H9 (cell line): Measurements from ENCODE around the gene RNLS. TPM values are rescaled to one million over a fixed set of nuclear protein-coding genes. Genes with fewer than 3 reads are reported as not detected.

Experiments used
- DNase-seq: peaks from one replicate; pipeline ENCODE4 v3.0.0-alpha.2; 2017
- H2AFZ ChIP-seq: one replicate; pipeline ENCODE4 v1.6.1; 2013; ENCODE audit warnings: mild to moderate bottlenecking, low read length, control low read depth, moderate library complexity
- H2AK5ac ChIP-seq: 2 replicates; pipeline ENCODE4 v1.6.1; 2013; ENCODE audit warnings: low read length, control low read depth, mixed read lengths; ENCODE audit not compliant: insufficient read length
- H2BK120ac ChIP-seq: one replicate; pipeline ENCODE4 v1.6.1; 2013; ENCODE audit warnings: low read depth, mild to moderate bottlenecking, low read length, control low read depth, inconsistent platforms; ENCODE audit not compliant: poor library complexity, severe bottlenecking
- H2BK12ac ChIP-seq: 2 replicates; pipeline ENCODE4 v1.6.1; 2013; ENCODE audit warnings: low read length, control low read depth, mixed read lengths, low read depth; ENCODE audit not compliant: insufficient read length
- H2BK15ac ChIP-seq: 2 replicates; pipeline ENCODE4 v1.6.1; 2013; ENCODE audit warnings: low read depth, low read length, control low read depth
- H2BK20ac ChIP-seq: one replicate; pipeline ENCODE4 v1.6.1; 2013; ENCODE audit warnings: low read depth, mild to moderate bottlenecking, low read length, control low read depth, inconsistent platforms; ENCODE audit not compliant: poor library complexity, severe bottlenecking
- H2BK5ac ChIP-seq: 2 replicates; pipeline ENCODE4 v1.6.1; 2013; ENCODE audit warnings: low read length, control low read depth, mixed read lengths; ENCODE audit not compliant: insufficient read length
- H3K14ac ChIP-seq: 2 replicates; pipeline ENCODE4 v1.6.1; 2013; ENCODE audit warnings: low read length, control low read depth; ENCODE audit not compliant: insufficient read depth
- H3K18ac ChIP-seq: 2 replicates; pipeline ENCODE4 v1.6.1; 2013; ENCODE audit warnings: low read depth, mild to moderate bottlenecking, mixed read lengths, low read length, control low read depth; ENCODE audit not compliant: insufficient read length
- H3K23ac ChIP-seq: 2 replicates; pipeline ENCODE4 v1.6.1; 2013; ENCODE audit warnings: low read length, control low read depth, mixed read lengths, low read depth; ENCODE audit not compliant: insufficient read length
- H3K23me2 ChIP-seq: 2 replicates; pipeline ENCODE4 v1.6.1; 2013; ENCODE audit warnings: low read depth, mild to moderate bottlenecking, mixed read lengths, low read length, control low read depth; ENCODE audit not compliant: insufficient read length, poor library complexity, severe bottlenecking
- H3K27ac ChIP-seq: 2 replicates; pipeline ENCODE4 v1.5.1; 2013; ENCODE audit warnings: low read length, control low read depth, mixed read lengths, low read depth; ENCODE audit not compliant: insufficient read length
- H3K27me3 ChIP-seq: 2 replicates; pipeline ENCODE4 v1.6.1; 2013; ENCODE audit warnings: low read length, control low read depth, inconsistent platforms; ENCODE audit not compliant: insufficient read depth
- H3K4ac ChIP-seq: 2 replicates; pipeline ENCODE4 v1.6.1; 2013; ENCODE audit warnings: low read depth, mild to moderate bottlenecking, control low read depth, inconsistent platforms, low read length, moderate library complexity
- H3K4me1 ChIP-seq: 2 replicates; pipeline ENCODE4 v1.6.1; 2013; ENCODE audit warnings: low read length, control low read depth, inconsistent platforms; ENCODE audit not compliant: insufficient read depth
- H3K4me2 ChIP-seq: 2 replicates; pipeline ENCODE4 v1.6.1; 2013; ENCODE audit warnings: low read length, control low read depth, mixed read lengths; ENCODE audit not compliant: insufficient read length, insufficient read depth
- H3K56ac ChIP-seq: 2 replicates; pipeline ENCODE4 v1.6.1; 2013; ENCODE audit warnings: low read depth, mild to moderate bottlenecking, mixed read lengths, low read length, control low read depth; ENCODE audit not compliant: insufficient read length
- H3K79me1 ChIP-seq: 2 replicates; pipeline ENCODE4 v1.6.1; 2013; ENCODE audit warnings: low read depth, mild to moderate bottlenecking, moderate library complexity, low read length, control low read depth, inconsistent platforms; ENCODE audit not compliant: insufficient read depth, poor library complexity, severe bottlenecking
- H3K79me2 ChIP-seq: 2 replicates; pipeline ENCODE4 v1.6.1; 2013; ENCODE audit warnings: low read length, control low read depth, inconsistent platforms; ENCODE audit not compliant: insufficient read depth
- H3K9ac ChIP-seq: 2 replicates; pipeline ENCODE4 v1.6.1; 2013; ENCODE audit warnings: low read length, control low read depth, mixed read lengths; ENCODE audit not compliant: insufficient read length; ENCODE audit errors: extremely low read depth
- H3K9me3 ChIP-seq: one replicate; pipeline ENCODE4 v1.6.1; 2013; ENCODE audit warnings: low read depth, low read length, inconsistent platforms; ENCODE audit not compliant: control insufficient read depth
- H3T11ph ChIP-seq: one replicate; pipeline ENCODE4 v1.6.1; 2013; ENCODE audit warnings: mild to moderate bottlenecking, low read length, control low read depth, inconsistent platforms
- H4K20me1 ChIP-seq: one replicate; pipeline ENCODE4 v1.6.1; 2013; ENCODE audit not compliant: control insufficient read depth, insufficient read length, insufficient read depth
- H4K5ac ChIP-seq: 2 replicates; pipeline ENCODE4 v1.6.1; 2013; ENCODE audit warnings: low read depth, mild to moderate bottlenecking, mixed read lengths, low read length, control low read depth; ENCODE audit not compliant: insufficient read length
- H4K8ac ChIP-seq: replicated peaks from 2 replicates; pipeline ENCODE4 v1.6.1; 2013; ENCODE audit warnings: low read length, control low read depth, mixed read lengths, low read depth; ENCODE audit not compliant: insufficient read length
- H4K91ac ChIP-seq: 2 replicates; pipeline ENCODE4 v1.6.1; 2013; ENCODE audit warnings: low read depth, mild to moderate bottlenecking, moderate library complexity, mixed read lengths, low read length, control low read depth; ENCODE audit not compliant: insufficient read length
- H3K27ac Mint-ChIP-seq, 3 experiments: 2 replicates in 2 of 3; 3 replicates in 1 of 3; pipeline ENCODE4 v1.8.0; 2020 to 2021; ENCODE audit warnings: mixed read lengths in 3 of 3, mild to moderate bottlenecking in 1 of 3, moderate library complexity in 1 of 3
- H3K27me3 Mint-ChIP-seq: 2 replicates; pipeline ENCODE4 v1.8.0; 2021; ENCODE audit warnings: low read depth, mild to moderate bottlenecking, moderate library complexity, mixed read lengths
- H3K36me3 Mint-ChIP-seq, 3 experiments: 2 replicates in 2 of 3; 3 replicates in 1 of 3; pipeline ENCODE4 v1.8.0; 2020 to 2021; ENCODE audit warnings: low read depth in 3 of 3, mixed read lengths in 3 of 3; ENCODE audit not compliant: insufficient read depth in 1 of 3
- H3K4me1 Mint-ChIP-seq, 2 experiments: 2 replicates each; pipeline ENCODE4 v1.8.0; 2020; ENCODE audit warnings: mixed read lengths in 2 of 2
- H3K4me3 Mint-ChIP-seq, 2 experiments: 2 replicates in 1 of 2; 3 replicates in 1 of 2; pipeline ENCODE4 v1.8.0; 2020 to 2021; ENCODE audit warnings: mild to moderate bottlenecking in 2 of 2, mixed read lengths in 2 of 2, moderate library complexity in 1 of 2
- H3K9me3 Mint-ChIP-seq, 2 experiments: 2 replicates in 1 of 2; 3 replicates in 1 of 2; pipeline ENCODE4 v1.8.0; 2020; ENCODE audit warnings: mild to moderate bottlenecking in 2 of 2, mixed read lengths in 2 of 2, moderate library complexity in 1 of 2
- CTCF ChIP-seq: fragments of 200-600 bp; sonication (generic); conservative IDR thresholded peaks from 3 replicates; pipeline ENCODE4 v1.8.0; 2021; ENCODE audit warnings: antibody characterized with exemption, mild to moderate bottlenecking
- WGBS: extraction: QIAGEN DNeasy Blood & Tissue Kit; methylation state at CpG from one replicate; pipeline ENCODE4 v1.1.7; 2013; ENCODE audit warnings: missing lambda C conversion rate, low lambda C conversion rate, mixed read lengths; ENCODE audit not compliant: insufficient read length; ENCODE audit errors: extremely low coverage; 5-methylcytosine and 5-hydroxymethylcytosine counted together
- total RNA-seq: library from RNA; stranded (reverse); gene quantifications from 2 replicates; pipeline ENCODE4 v1.2.1, GENCODE V29; 2021

Gene RNLS
- total RNA-seq, 1 experiment from 2014 or later, result 7.5 TPM

- Histone ChIP-seq H3K79me2 (no peaks in the 10 kb centered on the region), H4K20me1 (no peaks in the 10 kb centered on the region), H2BK15ac (no peak overlapping the region), H3T11ph (no peak overlapping the region), H2BK5ac (no peak overlapping the region), H3K79me1 (no peaks in the 10 kb centered on the region), H2AFZ (no peak overlapping the region), H3K56ac (no peak overlapping the region), H3K4ac (no peak overlapping the region), H2BK12ac (no peak overlapping the region), H3K27ac (no peak overlapping the region), H2BK20ac (no peak overlapping the region), H4K91ac (no peak overlapping the region), H3K27me3 (no peaks in the 10 kb centered on the region), H4K8ac (no peak overlapping the region), H3K4me2 (no peak overlapping the region), H3K23me2 (no peaks in the 10 kb centered on the region), H2BK120ac (no peak overlapping the region), H3K23ac (no peak overlapping the region), H3K18ac (no peak overlapping the region), H3K9ac (no peak overlapping the region), H3K9me3 (no peaks in the 10 kb centered on the region), H3K14ac (no peak overlapping the region), H2AK5ac (no peak overlapping the region), H4K5ac (no peak overlapping the region), H3K4me1 (no peaks in the 10 kb centered on the region; the same call in 1 of the 2 replicates)
- H3K9me3 Mint-ChIP-seq, result no peaks in the 10 kb centered on the region
- H3K27ac Mint-ChIP-seq, result no peak overlapping the region
- DNase-seq, result no peak
- TF ChIP-seq CTCF, result no peak
- no peak overlapping the region for H3K4me3 Mint-ChIP-seq
- H3K4me1 Mint-ChIP-seq, result peaks cover 9 to 11% of the 10 kb centered on the region in 2 experiments
- H3K27me3 Mint-ChIP-seq, result no peaks in the 10 kb centered on the region; the same call in 1 of the 2 replicates
- no peaks in the 10 kb centered on the region for H3K36me3 Mint-ChIP-seq
- no CpG with 5 or more reads among the region's 3 CpGs for WGBS
These were observed 249.9 kb downstream of the RNLS start for GRCh38 chr10:88333248-88333630.
